GM23248 (cell line): ENCODE results near the gene MYO10. TPM values are rescaled to one million over a fixed set of nuclear protein-coding genes. Genes with fewer than 3 reads are reported as not detected.
A peak's percentile ranks its signal among the peaks of the same experiment; 100 is the strongest.
"Not testable (repeated sequence)": the region's sequence is repeated elsewhere in the genome, so short reads cannot be mapped to it uniquely, and the experiment has no call there.

Experiments used
- DNase-seq: peaks from one replicate; pipeline ENCODE4 v3.0.0-alpha.2; 2015
- H2AFZ ChIP-seq: fragments of 200-600 bp; sonication (generic); 2 replicates; pipeline ENCODE4 v1.6.1; 2016; ENCODE audit warnings: antibody characterized with exemption
- H3F3A ChIP-seq: fragments of 200-600 bp; sonication (generic); 2 replicates; pipeline ENCODE4 v1.6.1; 2016; ENCODE audit warnings: mild to moderate bottlenecking, antibody characterized with exemption, mixed run types; ENCODE audit not compliant: insufficient read depth
- H3K27ac ChIP-seq: fragments of 200-600 bp; sonication (generic); 2 replicates; pipeline ENCODE4 v1.5.1; 2016; ENCODE audit warnings: mild to moderate bottlenecking
- H3K27me3 ChIP-seq: fragments of 200-600 bp; sonication (generic); replicated peaks from 2 replicates; pipeline ENCODE4 v1.6.1; 2016; ENCODE audit warnings: mild to moderate bottlenecking; ENCODE audit not compliant: insufficient read depth
- H3K36me3 ChIP-seq: fragments of 200-600 bp; sonication (generic); 2 replicates; pipeline ENCODE4 v1.6.1; 2016; ENCODE audit warnings: low read depth, mild to moderate bottlenecking
- H3K4me1 ChIP-seq: fragments of 200-600 bp; sonication (generic); 2 replicates; pipeline ENCODE4 v1.6.1; 2016; ENCODE audit warnings: mild to moderate bottlenecking; ENCODE audit not compliant: insufficient read depth
- H3K4me2 ChIP-seq: fragments of 200-600 bp; sonication (generic); one replicate; pipeline ENCODE4 v1.6.1; 2016; ENCODE audit warnings: mild to moderate bottlenecking; ENCODE audit not compliant: unreplicated experiment
- H3K4me3 ChIP-seq: fragments of 200-600 bp; sonication (generic); 2 replicates; pipeline ENCODE4 v1.5.1; 2016; ENCODE audit warnings: mild to moderate bottlenecking
- H3K79me2 ChIP-seq: fragments of 200-600 bp; sonication (generic); 2 replicates; pipeline ENCODE4 v1.6.1; 2016; ENCODE audit warnings: mild to moderate bottlenecking; ENCODE audit not compliant: insufficient read depth
- H3K9ac ChIP-seq: fragments of 200-600 bp; sonication (generic); 2 replicates; pipeline ENCODE4 v1.6.1; 2016; ENCODE audit warnings: mild to moderate bottlenecking
- H3K9me2 ChIP-seq: fragments of 200-600 bp; sonication (generic); 2 replicates; pipeline ENCODE4 v1.6.1; 2016; ENCODE audit warnings: mixed run types, mild to moderate bottlenecking, moderate library complexity; ENCODE audit not compliant: insufficient read depth
- H3K9me3 ChIP-seq: fragments of 200-600 bp; sonication (generic); one replicate; pipeline ENCODE4 v1.6.1; 2017; ENCODE audit warnings: low read depth
- H4K20me1 ChIP-seq: fragments of 200-600 bp; sonication (generic); 2 replicates; pipeline ENCODE4 v1.6.0; 2016; ENCODE audit not compliant: insufficient read depth
- EZH2 ChIP-seq: fragments of 200-600 bp; sonication (generic); IDR thresholded peaks from 2 replicates; pipeline ENCODE4 v1.6.1; 2018; ENCODE audit warnings: antibody characterized with exemption, mild to moderate bottlenecking; ENCODE audit not compliant: insufficient read depth, poor library complexity, severe bottlenecking
- EZH2phosphoT487 ChIP-seq: fragments of 200-600 bp; sonication (generic); IDR thresholded peaks from 2 replicates; pipeline ENCODE4 v1.6.1; 2018; ENCODE audit warnings: antibody characterized with exemption, moderate library complexity, mild to moderate bottlenecking, low read depth; ENCODE audit not compliant: insufficient read depth
- WGBS, 2 experiments: methylation state at CpG; one replicate each; pipeline ENCODE4 v1.1.6; 2015 to 2017; ENCODE audit warnings: low lambda C conversion rate in 2 of 2, low coverage in 1 of 2; ENCODE audit errors: missing lambda C conversion rate in 2 of 2; 5-methylcytosine and 5-hydroxymethylcytosine counted together
- in situ Hi-C: fragments of 300-500 bp; cut with MboI; formaldehyde crosslinking; loops from 2 replicates; pipeline ENCODE4 v1.15.0; 2020
- polyA plus RNA-seq: library from polyadenylated mRNA; unstranded; fragments of >200 nt; fragmentation: Nextera tagmentation; extraction: Ambion mirVana; gene quantifications from 2 replicates; pipeline ENCODE4 v1.2.1, GENCODE V29; 2016
- total RNA-seq: library from RNA; depleted of rRNA; stranded (reverse); fragments of >200 nt; shearing (Covaris generic); gene quantifications from 2 replicates; pipeline ENCODE4 v1.2.3, GENCODE V29; 2014

Gene MYO10
- total and polyA plus RNA-seq, 2 experiments from 2014 or later = 43.2 to 47.0 TPM

- Histone ChIP-seq H3K9me3 (no peaks in the 10 kb centered on the region), H3K4me3 (no peak overlapping the region), H3K36me3 (no peaks in the 10 kb centered on the region), H3K27ac (0 out of 2 replicates have a peak overlapping the region, but pooled peaks have one; percentile 63), H2AFZ (no peak overlapping the region), H4K20me1 (no peaks in the 10 kb centered on the region), H3K4me2 (no peak overlapping the region), H3K79me2 (peaks cover 88% of the 10 kb centered on the region), H3K4me1 (peaks cover 28% of the 10 kb centered on the region), H3K9me2 (no peaks in the 10 kb centered on the region), H3K9ac (no peak overlapping the region), H3K27me3 (no peaks in the 10 kb centered on the region), H3F3A (peaks cover 64% of the 10 kb centered on the region)
- TF ChIP-seq EZH2 (no peak), EZH2phosphoT487 (no peak)
- WGBS, 2 experiments = 94% methylated on average over 17 of the region's 17 CpGs
- in situ Hi-C loops = no loop called here
- DNase-seq = no peak
Measured at GRCh38 chr5:16740066-16740810, 195.8 kb downstream of the MYO10 start.

- in situ Hi-C loops, H2AFZ ChIP-seq: not testable (repeated sequence)
Measured at GRCh38 chr5:16738393-16738792, 197.7 kb downstream of the MYO10 start.

GRCh38 chr5:16737620-16738364 is 198.3 kb downstream of the MYO10 start:
- DNase-seq = no peak
- Histone ChIP-seq H3K4me2 (no peak overlapping the region), H3K4me1 (peaks cover 28% of the 10 kb centered on the region), H3K9me2 (no peaks in the 10 kb centered on the region), H3K4me3 (no peak overlapping the region), H3K27me3 (no peaks in the 10 kb centered on the region), H3K36me3 (peaks cover 6% of the 10 kb centered on the region; the same call in 1 of the 2 replicates), H3K9ac (no peak overlapping the region), H3K27ac (no peak overlapping the region), H3K9me3 (no peaks in the 10 kb centered on the region), H4K20me1 (no peaks in the 10 kb centered on the region), H2AFZ (no peak overlapping the region), H3F3A (peaks cover 60% of the 10 kb centered on the region), H3K79me2 (peaks cover 100% of the 10 kb centered on the region)
- in situ Hi-C loops = no loop called here
- WGBS, 2 experiments = 86% methylated on average over 11 of the region's 11 CpGs
- TF ChIP-seq EZH2phosphoT487 = no peak
- TF ChIP-seq EZH2 = no peak

More at GRCh38 chr5:16738393-16738792, 197.7 kb downstream of the MYO10 start:
- H3F3A ChIP-seq = peaks cover 59% of the 10 kb centered on the region
- not testable (repeated sequence) for H3K27me3 ChIP-seq, H3K36me3 ChIP-seq, H3K9me2 ChIP-seq, H3K4me2 ChIP-seq, H3K9ac ChIP-seq, H3K27ac ChIP-seq, H3K9me3 ChIP-seq, H4K20me1 ChIP-seq, H3K4me3 ChIP-seq
- peaks cover 28% of the 10 kb centered on the region for H3K4me1 ChIP-seq
- 73 to 75% methylated on average over 5 of the region's 5 CpGs for WGBS, 2 experiments
- DNase-seq = peak; percentile 46
- peaks cover 100% of the 10 kb centered on the region for H3K79me2 ChIP-seq

- Histone ChIP-seq H3K9ac (no peak overlapping the region), H2AFZ (no peak overlapping the region), H3K79me2 (peaks cover 100% of the 10 kb centered on the region), H4K20me1 (no peaks in the 10 kb centered on the region), H3K9me3 (no peaks in the 10 kb centered on the region), H3K9me2 (no peaks in the 10 kb centered on the region), H3K4me1 (peaks cover 26% of the 10 kb centered on the region), H3K27me3 (no peaks in the 10 kb centered on the region), H3F3A (peaks cover 54% of the 10 kb centered on the region), H3K36me3 (peaks cover 6% of the 10 kb centered on the region; the same call in 1 of the 2 replicates), H3K4me3 (no peak overlapping the region), H3K27ac (peak overlapping the region; percentile 48; the same call in 1 of the 2 replicates), H3K4me2 (no peak overlapping the region)
- no peak for DNase-seq
- WGBS, 2 experiments = 77 to 80% methylated on average over 3 of the region's 3 CpGs
- in situ Hi-C loops = no loop called here
- TF ChIP-seq EZH2phosphoT487 (no peak), EZH2 (no peak)
Measured at GRCh38 chr5:16737209-16737608, 198.9 kb downstream of the MYO10 start.
